ENCODE results near the gene CNFN. TPM values are rescaled to one million over a fixed set of nuclear protein-coding genes. Genes with fewer than 3 reads are reported as not detected.
A peak's percentile ranks its signal among the peaks of the same experiment; 100 is the strongest.

CNFN gene
- total RNA-seq, 5 donors from 2014 or later (not counting 1 experiment from before 2014, with no cell fraction given) = 1.1 TPM; not detected in 4

- Mint-ChIP-seq H3K4me1 (no peaks in the 10 kb centered on the region), H3K4me3 (no peak overlapping the region), H3K27me3 (peaks cover 0 to 2% of the 10 kb centered on the region in 2 donors), H3K27ac (no peak overlapping the region), H3K9me3 (no peaks in the 10 kb centered on the region), H3K36me3 (no peaks in the 10 kb centered on the region)
- Histone ChIP-seq H3K27me3 (replicated peaks in 1 of 2; ENCODE audit: control insufficient read depth in 2 of 2, extremely low read depth in 1 of 2, insufficient read depth in 2 of 2, low read length in 1 of 2) (peaks cover 0 to 5% of the 10 kb centered on the region in 2 experiments), H3K36me3 (ENCODE audit: control insufficient read depth in 2 of 2, extremely low read depth in 1 of 2, insufficient read depth in 1 of 2, low read length in 1 of 2) (no peaks in the 10 kb centered on the region), H3K27ac (ENCODE audit: low read length) (no peak overlapping the region), H3K9me3 (no peaks in the 10 kb centered on the region), H3K4me3 (ENCODE audit: control insufficient read depth in 1 of 2, extremely low read depth in 1 of 2, low read length in 1 of 2) (no peak overlapping the region), H3K4me1 (ENCODE audit: control insufficient read depth in 1 of 2, extremely low read depth in 1 of 2, insufficient read depth in 2 of 2, low read length in 2 of 2) (no peaks in the 10 kb centered on the region)
- ATAC-seq (replicated peaks in 1 of 4) = no peak
- WGBS (ENCODE audit: insufficient coverage) = 93% methylated on average over 10 of the region's 11 CpGs
- no peak for DNase-seq
- ChIA-PET POLR2A (no interaction called here), CTCF (no interaction called here)
These were observed 15.2 kb downstream of the CNFN start for GRCh38 chr19:42374826-42375376.

GRCh38 chr19:42370626-42371175, 19.4 kb downstream of the CNFN start:
- H3K4me3 Mint-ChIP-seq = no peak overlapping the region
- no peaks in the 10 kb centered on the region for H3K27me3 Mint-ChIP-seq
- peak in 1 of 35 experiments; percentile 37 for DNase-seq
- H3K27ac Mint-ChIP-seq = no peak overlapping the region
- no peaks in the 10 kb centered on the region for H3K36me3 Mint-ChIP-seq
- Histone ChIP-seq H3K4me3 (ENCODE audit: control insufficient read depth in 1 of 2, extremely low read depth in 1 of 2, low read length in 1 of 2) (no peak overlapping the region), H3K27me3 (replicated peaks in 1 of 2; ENCODE audit: control insufficient read depth in 2 of 2, extremely low read depth in 1 of 2, insufficient read depth in 2 of 2, low read length in 1 of 2) (no peaks in the 10 kb centered on the region), H3K36me3 (ENCODE audit: control insufficient read depth in 2 of 2, extremely low read depth in 1 of 2, insufficient read depth in 1 of 2, low read length in 1 of 2) (no peaks in the 10 kb centered on the region), H3K27ac (ENCODE audit: low read length) (no peak overlapping the region), H3K4me1 (ENCODE audit: control insufficient read depth in 1 of 2, extremely low read depth in 1 of 2, insufficient read depth in 2 of 2, low read length in 2 of 2) (no peaks in the 10 kb centered on the region), H3K9me3 (no peaks in the 10 kb centered on the region)
- 90% methylated on average over 4 of the region's 12 CpGs for WGBS (ENCODE audit: insufficient coverage)
- H3K9me3 Mint-ChIP-seq = no peaks in the 10 kb centered on the region
- ChIA-PET POLR2A (no interaction called here), CTCF (no interaction called here)
- ATAC-seq (replicated peaks in 1 of 4) = no peak
- no peaks in the 10 kb centered on the region for H3K4me1 Mint-ChIP-seq

DNA sequence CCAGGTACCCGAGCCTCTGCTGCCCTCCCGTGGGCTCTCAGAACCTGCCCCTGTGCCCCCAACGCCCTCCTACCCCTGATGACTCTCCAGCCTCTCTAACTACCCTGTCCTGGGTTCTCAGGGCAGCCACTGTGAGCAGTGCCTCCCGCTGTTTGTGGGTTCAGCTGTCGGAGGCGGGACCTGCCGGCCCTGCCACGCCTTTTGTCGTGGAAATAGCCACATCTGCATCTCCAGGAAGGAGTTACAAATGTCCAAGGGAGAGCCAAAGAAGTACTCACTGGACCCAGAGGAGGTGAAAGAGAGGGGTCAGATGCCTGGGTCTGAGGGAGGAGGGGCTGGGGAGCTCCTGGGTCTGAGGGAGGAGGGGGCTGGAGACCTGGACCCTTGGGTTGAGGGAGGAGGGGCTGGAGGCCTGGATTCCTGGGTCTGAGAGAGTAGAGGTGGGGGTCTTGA, 20.0 kb downstream of the CNFN start:
- H3K36me3 Mint-ChIP-seq = no peaks in the 10 kb centered on the region
- H3K4me3 ChIP-seq (ENCODE audit: control insufficient read depth in 1 of 2, extremely low read depth in 1 of 2, low read length in 1 of 2) = no peak overlapping the region
- ChIA-PET CTCF (no interaction called here), POLR2A (no interaction called here)
- no peaks in the 10 kb centered on the region for H3K4me1 ChIP-seq (ENCODE audit: control insufficient read depth in 1 of 2, extremely low read depth in 1 of 2, insufficient read depth in 2 of 2, low read length in 2 of 2)
- no peak overlapping the region for H3K4me3 Mint-ChIP-seq
- H3K27me3 Mint-ChIP-seq = no peaks in the 10 kb centered on the region
- ATAC-seq (replicated peaks in 1 of 4) = no peak
- H3K27ac ChIP-seq (ENCODE audit: low read length) = no peak overlapping the region
- no peak for DNase-seq
- H3K4me1 Mint-ChIP-seq = no peaks in the 10 kb centered on the region
- H3K9me3 ChIP-seq = no peaks in the 10 kb centered on the region
- no peak overlapping the region for H3K27ac Mint-ChIP-seq
- no peaks in the 10 kb centered on the region for H3K36me3 ChIP-seq (ENCODE audit: control insufficient read depth in 2 of 2, extremely low read depth in 1 of 2, insufficient read depth in 1 of 2, low read length in 1 of 2)
- no peaks in the 10 kb centered on the region for H3K9me3 Mint-ChIP-seq
- no peaks in the 10 kb centered on the region for H3K27me3 ChIP-seq (replicated peaks in 1 of 2; ENCODE audit: control insufficient read depth in 2 of 2, extremely low read depth in 1 of 2, insufficient read depth in 2 of 2, low read length in 1 of 2)
- 63% methylated on average over 5 of the region's 9 CpGs for WGBS (ENCODE audit: insufficient coverage)

DNA sequence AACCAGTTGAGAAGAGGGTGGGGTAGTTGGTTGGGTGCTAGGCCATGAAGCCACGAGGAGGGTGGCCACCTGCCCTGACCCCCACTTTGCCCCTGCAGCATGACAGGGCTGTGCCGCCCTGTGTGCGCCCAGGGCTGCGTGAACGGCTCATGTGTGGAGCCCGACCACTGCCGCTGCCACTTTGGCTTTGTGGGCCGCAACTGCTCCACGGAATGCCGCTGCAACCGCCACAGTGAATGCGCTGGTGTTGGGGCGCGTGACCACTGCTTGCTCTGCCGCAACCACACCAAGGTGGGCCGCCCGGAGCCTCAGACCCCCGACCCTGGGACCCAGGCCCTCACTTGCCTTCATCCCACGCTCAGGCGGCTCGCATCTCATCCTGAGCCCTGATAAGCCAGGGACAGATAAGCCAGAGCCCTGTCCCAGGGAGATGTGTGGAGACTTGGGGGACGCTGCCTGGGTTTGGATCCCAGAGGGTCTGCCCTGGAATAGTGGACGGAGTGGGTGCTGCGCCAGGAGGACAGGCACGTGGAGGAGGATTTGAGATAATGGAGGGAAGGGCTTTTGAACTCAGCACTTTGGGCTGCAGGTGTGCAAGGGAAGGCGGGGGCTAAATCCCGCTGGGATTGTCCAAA, 20.5 kb downstream of the CNFN start:
- ChIA-PET POLR2A (no interaction called here), CTCF (no interaction called here)
- 96% methylated on average over 24 of the region's 27 CpGs for WGBS (ENCODE audit: insufficient coverage)
- no peaks in the 10 kb centered on the region for H3K9me3 ChIP-seq
- no peak overlapping the region for H3K4me3 ChIP-seq (ENCODE audit: control insufficient read depth in 1 of 2, extremely low read depth in 1 of 2, low read length in 1 of 2)
- Mint-ChIP-seq H3K4me3 (no peak overlapping the region), H3K27me3 (no peaks in the 10 kb centered on the region), H3K9me3 (no peaks in the 10 kb centered on the region), H3K36me3 (no peaks in the 10 kb centered on the region), H3K4me1 (no peaks in the 10 kb centered on the region), H3K27ac (no peak overlapping the region)
- no peak for ATAC-seq (replicated peaks in 1 of 4)
- no peak for DNase-seq
- no peaks in the 10 kb centered on the region for H3K36me3 ChIP-seq (ENCODE audit: control insufficient read depth in 2 of 2, extremely low read depth in 1 of 2, insufficient read depth in 1 of 2, low read length in 1 of 2)
- H3K27me3 ChIP-seq (replicated peaks in 1 of 2; ENCODE audit: control insufficient read depth in 2 of 2, extremely low read depth in 1 of 2, insufficient read depth in 2 of 2, low read length in 1 of 2) = no peaks in the 10 kb centered on the region
- no peaks in the 10 kb centered on the region for H3K4me1 ChIP-seq (ENCODE audit: control insufficient read depth in 1 of 2, extremely low read depth in 1 of 2, insufficient read depth in 2 of 2, low read length in 2 of 2)
- H3K27ac ChIP-seq (ENCODE audit: low read length) = no peak overlapping the region

GRCh38 chr19:42368765-42369164, 21.3 kb downstream of the CNFN start:
- 86% methylated on average over 6 of the region's 15 CpGs for WGBS (ENCODE audit: insufficient coverage)
- Mint-ChIP-seq H3K36me3 (peaks cover 6% of the 10 kb centered on the region), H3K27ac (no peak overlapping the region), H3K27me3 (no peaks in the 10 kb centered on the region), H3K4me3 (no peak overlapping the region), H3K9me3 (no peaks in the 10 kb centered on the region), H3K4me1 (no peaks in the 10 kb centered on the region)
- Histone ChIP-seq H3K4me1 (ENCODE audit: control insufficient read depth in 1 of 2, extremely low read depth in 1 of 2, insufficient read depth in 2 of 2, low read length in 2 of 2) (no peaks in the 10 kb centered on the region), H3K9me3 (peaks cover 2% of the 10 kb centered on the region), H3K27ac (ENCODE audit: low read length) (no peak overlapping the region), H3K36me3 (ENCODE audit: control insufficient read depth in 2 of 2, extremely low read depth in 1 of 2, insufficient read depth in 1 of 2, low read length in 1 of 2) (peaks cover 2 to 3% of the 10 kb centered on the region in 2 donors), H3K4me3 (ENCODE audit: control insufficient read depth in 1 of 2, extremely low read depth in 1 of 2, low read length in 1 of 2) (no peak overlapping the region), H3K27me3 (replicated peaks in 1 of 2; ENCODE audit: control insufficient read depth in 2 of 2, extremely low read depth in 1 of 2, insufficient read depth in 2 of 2, low read length in 1 of 2) (no peaks in the 10 kb centered on the region)
- CTCF ChIA-PET = interaction anchor here in 1 of 2 donors (0.6 kb wide), 1 partner anchor 8 kb away, joined by 3 read pairs; no protein-coding TSS in a partner anchor
- POLR2A ChIA-PET = no interaction called here
- no peak for ATAC-seq (replicated peaks in 1 of 4)
- no peak for DNase-seq

DNA sequence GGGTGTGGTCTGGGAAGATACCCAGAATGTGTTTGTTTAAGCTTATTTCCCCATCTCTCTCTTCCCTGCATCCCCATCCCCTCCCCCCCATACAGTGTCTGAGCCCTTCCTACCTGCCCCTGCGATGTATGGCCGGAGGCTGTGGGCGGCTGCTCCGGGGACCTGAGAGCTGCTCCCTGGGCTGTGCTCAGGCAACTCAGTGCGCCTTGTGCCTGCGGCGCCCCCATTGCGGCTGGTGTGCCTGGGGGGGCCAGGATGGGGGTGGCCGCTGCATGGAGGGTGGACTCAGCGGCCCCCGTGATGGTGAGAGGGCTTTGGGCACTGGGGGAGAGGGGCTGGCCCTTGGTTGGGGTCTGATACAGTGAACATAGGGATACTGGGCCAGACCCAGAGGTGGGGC, 21.7 kb downstream of the CNFN start:
- Histone ChIP-seq H3K27me3 (replicated peaks in 1 of 2; ENCODE audit: control insufficient read depth in 2 of 2, extremely low read depth in 1 of 2, insufficient read depth in 2 of 2, low read length in 1 of 2) (no peaks in the 10 kb centered on the region), H3K4me1 (ENCODE audit: control insufficient read depth in 1 of 2, extremely low read depth in 1 of 2, insufficient read depth in 2 of 2, low read length in 2 of 2) (no peaks in the 10 kb centered on the region), H3K27ac (ENCODE audit: low read length) (no peak overlapping the region), H3K4me3 (ENCODE audit: control insufficient read depth in 1 of 2, extremely low read depth in 1 of 2, low read length in 1 of 2) (no peak overlapping the region), H3K9me3 (peaks cover 2% of the 10 kb centered on the region), H3K36me3 (ENCODE audit: control insufficient read depth in 2 of 2, extremely low read depth in 1 of 2, insufficient read depth in 1 of 2, low read length in 1 of 2) (peaks cover 3 to 4% of the 10 kb centered on the region in 2 donors)
- no peak for ATAC-seq (replicated peaks in 1 of 4)
- H3K4me3 Mint-ChIP-seq = no peak overlapping the region
- POLR2A ChIA-PET = no interaction called here
- H3K36me3 Mint-ChIP-seq = peaks cover 10% of the 10 kb centered on the region
- no peak for DNase-seq
- peaks cover 0 to 2% (median 0%) of the 10 kb centered on the region in 3 donors for H3K4me1 Mint-ChIP-seq
- WGBS (ENCODE audit: insufficient coverage) = 91% methylated on average over 11 of the region's 11 CpGs
- H3K9me3 Mint-ChIP-seq = no peaks in the 10 kb centered on the region
- H3K27ac Mint-ChIP-seq = no peak overlapping the region
- H3K27me3 Mint-ChIP-seq = no peaks in the 10 kb centered on the region
- CTCF ChIA-PET = interaction anchor here in 1 of 2 donors (0.6 kb wide), 1 partner anchor 8 kb away, joined by 3 read pairs; no protein-coding TSS in a partner anchor
